ENCODE results near the gene PA2G4.
"Not testable (repeated sequence)": the region's sequence is repeated elsewhere in the genome, so short reads cannot be mapped to it uniquely, and the experiment has no call there.

The PA2G4 gene

DNA sequence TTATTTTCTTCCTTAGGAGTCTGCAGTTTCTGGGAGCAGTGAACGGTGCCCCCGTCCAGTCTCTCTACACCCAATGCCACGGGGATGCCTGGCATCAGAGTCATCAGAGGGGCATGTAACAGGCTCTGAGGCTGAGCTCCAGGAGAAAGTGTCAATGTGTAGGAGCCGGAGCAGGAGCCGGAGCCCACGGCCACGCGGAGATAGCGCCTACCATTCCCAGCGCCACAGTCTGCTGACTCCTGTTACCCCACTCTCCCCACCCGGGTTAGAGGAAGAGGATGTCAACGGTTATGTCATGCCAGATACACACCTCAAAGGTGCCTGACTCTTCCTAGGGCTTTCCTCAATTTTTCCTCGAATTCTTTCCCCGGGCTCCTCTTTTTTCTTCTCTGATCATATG, 3.3 kb upstream of the PA2G4 start:
- no peak for DNase-seq

DNA sequence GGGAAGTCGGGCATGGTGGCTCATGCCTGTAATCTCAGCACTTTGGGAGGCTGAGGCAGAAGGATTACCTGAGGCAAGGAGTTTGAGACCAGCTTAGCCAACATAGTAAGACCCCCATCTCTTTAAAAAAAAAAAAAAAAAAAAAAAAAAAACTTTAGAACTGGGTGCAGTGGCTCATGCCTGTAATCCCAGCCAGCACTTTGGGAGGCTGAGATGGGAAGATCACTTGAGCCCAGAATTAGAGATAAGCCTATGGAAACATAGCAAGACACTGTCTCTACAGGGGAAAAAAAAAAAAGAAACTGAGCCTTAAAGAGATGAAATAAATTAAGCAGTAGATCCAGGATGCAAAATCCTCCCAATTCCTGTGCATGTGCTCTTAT, 1.7 kb upstream of the PA2G4 start:
- no peak for DNase-seq

DNA sequence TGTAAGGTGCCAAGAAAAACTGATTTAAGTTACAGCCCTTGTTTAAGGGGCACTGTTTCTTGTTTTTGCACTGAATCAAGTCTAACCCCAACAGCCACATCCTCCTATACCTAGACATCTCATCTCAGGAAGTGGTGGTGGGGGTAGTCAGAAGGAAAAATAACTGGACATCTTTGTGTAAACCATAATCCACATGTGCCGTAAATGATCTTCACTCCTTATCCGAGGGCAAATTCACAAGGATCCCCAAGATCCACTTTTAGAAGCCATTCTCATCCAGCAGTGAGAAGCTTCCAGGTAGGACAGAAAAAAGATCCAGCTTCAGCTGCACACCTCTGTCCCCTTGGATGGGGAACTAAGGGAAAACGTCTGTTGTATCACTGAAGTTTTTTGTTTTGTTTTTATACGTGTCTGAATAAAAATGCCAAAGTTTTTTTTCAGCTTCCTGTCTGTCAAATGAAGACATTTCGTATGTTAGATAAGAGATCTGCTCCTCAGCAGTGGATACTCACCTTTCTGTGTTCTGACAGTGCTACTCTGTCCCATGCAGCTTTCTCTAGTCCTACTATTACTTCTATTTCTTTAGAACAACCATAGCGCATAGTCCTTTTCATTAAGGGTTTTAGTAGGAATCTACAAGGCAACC, 1.2 kb upstream of the PA2G4 start:
- no peak for DNase-seq

DNA sequence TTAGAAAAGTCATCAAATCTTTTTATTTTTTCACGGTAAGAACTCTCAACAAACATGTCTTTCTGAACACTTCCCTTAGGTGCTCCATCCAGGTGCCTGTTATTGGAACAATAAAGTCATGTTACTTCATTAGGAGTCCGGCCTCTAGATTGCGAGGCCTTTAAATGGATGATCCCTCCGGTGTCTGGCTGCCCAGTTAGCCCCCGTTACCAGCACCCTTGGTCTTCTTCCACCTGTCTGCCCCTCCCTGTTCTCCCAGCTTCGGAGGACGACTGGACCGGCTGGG, 593 bp upstream of the PA2G4 start:
- no peak for DNase-seq

DNA sequence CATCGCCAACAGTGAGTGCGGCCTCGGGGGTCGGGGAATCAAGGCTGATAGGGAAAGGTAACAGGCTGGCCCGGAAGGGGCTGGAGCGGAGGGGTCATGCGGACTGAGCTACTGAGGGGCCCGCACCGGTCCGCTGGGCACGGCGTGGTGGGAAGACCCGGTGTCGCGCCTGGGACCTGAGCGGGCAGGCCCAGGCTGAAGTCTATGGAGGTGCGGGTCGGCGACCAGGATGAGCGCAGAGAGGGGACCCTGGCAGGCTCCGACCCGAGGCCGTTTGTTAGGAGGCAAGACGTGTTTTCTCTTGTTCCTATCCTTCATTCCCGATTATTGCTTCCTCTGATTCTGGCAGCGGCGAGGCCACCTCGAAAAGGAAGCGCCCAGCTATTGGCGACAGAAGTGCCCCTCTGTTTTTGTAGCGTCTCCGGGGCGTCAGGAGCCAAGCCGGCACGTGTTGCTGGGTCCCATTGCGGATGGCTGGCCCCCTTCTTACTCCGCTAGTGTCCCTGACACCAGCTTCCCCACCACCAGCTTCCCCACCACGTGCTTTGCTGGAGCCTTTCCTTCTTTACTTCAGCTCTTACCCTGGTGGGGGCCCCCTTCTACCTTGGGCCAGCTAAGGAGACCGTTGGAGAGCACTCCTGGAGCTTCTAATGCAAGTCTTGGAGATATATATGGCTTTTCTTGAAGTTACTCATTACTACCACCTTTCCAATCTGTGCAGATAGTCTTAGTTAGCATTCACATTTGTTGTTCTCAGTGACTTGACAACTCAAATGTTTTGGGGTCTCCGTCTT, 653 bp downstream of the PA2G4 start:
- peak; percentile 46 for DNase-seq

DNA sequence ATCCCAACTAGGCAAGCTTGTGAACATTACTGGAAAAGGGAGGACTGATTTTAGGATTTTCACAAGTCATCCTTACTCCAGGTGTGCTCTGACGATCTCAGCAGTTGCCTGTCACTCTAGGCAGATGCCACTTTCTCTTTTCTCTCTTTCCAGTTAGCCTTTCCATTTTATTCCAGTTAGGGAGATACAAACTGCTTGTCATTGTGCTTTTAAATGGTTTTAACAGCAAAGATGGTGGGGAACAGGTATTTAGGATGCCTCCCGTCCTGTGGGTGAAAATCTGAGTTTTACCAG, 1.2 kb downstream of the PA2G4 start:
- no peak for DNase-seq

DNA sequence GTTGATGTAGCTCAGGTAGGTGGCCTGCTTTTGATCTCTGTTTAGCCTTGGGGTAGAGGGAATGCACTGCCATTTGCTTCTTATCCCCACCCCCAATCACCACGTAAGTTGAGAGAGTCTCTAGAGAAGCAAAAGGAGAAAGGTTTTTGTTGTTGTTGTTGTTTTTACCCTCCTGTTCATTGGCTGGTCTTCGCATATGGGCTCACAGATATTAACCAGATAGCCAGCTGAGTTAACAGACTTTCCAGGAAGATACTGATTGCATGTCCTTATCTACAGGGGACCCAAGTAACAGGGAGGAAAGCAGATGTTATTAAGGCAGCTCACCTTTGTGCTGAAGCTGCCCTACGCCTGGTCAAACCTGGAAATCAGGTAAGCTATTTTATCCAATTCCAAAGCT, 2.9 kb downstream of the PA2G4 start:
- no peak for DNase-seq

DNA sequence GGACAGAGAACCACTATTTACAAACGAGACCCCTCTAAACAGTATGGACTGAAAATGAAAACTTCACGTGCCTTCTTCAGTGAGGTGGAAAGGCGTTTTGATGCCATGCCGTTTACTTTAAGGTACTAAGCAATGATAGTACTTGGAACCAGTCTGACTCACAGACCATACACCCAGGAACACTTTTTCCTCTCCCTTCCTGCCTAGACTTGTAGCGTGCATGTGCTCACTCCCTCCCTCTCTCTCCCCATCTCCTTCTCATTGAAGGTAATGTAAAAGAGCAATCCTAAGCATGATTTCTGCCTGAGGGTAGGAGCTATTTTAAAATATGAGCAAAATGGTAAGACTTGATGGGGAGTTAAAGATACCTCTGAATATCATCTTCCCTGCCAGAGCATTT, 6.2 kb downstream of the PA2G4 start:
- no peak for DNase-seq

DNA sequence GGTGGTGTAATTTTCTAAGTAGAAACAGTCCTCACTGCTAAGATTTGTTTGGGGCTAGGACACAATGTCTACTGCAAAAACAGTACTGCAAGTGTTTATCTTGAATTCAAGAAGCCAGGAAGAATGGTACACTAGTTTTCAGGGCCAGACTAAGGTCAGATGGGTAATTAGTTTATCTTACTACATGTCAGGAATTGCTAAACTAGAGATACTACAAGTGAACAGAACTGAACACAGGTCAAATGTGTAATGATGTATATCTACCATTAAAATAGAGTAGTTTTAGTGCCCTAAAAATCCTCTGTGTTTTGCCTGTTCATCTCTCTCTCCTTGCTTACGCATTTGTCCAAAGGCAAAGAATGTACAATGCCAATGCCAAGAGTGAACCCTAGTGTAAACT, 9.7 kb downstream of the PA2G4 start:
- DNase-seq: no peak

DNA sequence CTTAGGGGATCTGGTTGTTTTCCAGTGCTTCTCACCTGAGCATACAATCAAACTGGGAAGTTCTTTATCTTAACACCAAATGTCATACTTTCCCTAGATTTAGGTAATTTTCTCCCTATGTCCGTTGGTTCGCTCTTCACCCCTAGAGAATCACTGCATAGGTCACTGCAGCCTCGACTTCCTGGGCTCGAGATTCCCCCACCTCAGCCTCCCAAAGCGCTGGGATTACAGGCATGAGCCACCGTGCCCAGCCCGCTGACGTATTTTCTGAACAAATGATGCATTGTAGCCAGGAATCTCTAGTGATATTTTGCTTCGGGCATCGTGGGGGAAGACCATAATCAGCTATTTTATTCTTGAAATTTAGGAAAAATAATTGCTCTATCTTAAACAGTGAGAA, 11.0 kb downstream of the PA2G4 start:
- DNase-seq: peak; percentile 40

DNA sequence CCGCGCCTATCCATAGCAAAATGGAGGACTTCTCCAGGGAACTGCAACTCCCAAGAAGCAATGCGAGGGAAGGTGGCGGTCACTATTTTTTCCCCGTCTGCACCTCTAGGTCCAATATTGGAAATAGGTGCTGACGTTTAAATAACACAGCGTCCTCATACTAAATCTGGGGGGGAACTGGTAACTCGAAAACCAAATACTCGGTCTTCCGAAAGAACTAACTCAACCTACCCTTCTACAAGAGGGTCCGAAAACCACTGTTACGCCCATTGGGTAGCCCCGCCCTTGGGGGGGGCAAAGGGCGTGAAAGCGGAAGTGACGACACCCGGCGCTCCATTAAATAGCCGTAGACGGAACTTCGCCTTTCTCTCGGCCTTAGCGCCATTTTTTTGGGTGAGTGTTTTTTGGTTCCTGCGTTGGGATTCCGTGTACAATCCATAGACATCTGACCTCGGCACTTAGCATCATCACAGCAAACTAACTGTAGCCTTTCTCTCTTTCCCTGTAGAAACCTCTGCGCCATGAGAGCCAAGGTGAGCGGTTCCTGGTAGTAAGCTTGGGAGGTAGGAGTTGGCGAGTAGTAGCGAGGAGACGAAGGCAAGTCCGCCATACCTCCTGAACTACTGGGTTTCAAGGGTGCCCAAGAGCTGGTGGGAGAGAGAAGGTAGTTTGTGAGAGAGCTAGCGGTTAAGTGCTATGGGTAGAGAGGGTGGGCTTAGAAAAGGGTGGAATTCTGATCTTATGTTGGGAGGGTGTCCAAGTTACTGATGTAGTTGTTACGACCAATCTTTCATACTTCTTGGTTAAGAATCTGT, 12.1 kb downstream of the PA2G4 start, which contains the start of gene RPL41:
Gene RPL41, plus strand, starts transcription at position 367 of the 815 bp plus-strand sequence.
- peak; percentile 97 for DNase-seq

DNA sequence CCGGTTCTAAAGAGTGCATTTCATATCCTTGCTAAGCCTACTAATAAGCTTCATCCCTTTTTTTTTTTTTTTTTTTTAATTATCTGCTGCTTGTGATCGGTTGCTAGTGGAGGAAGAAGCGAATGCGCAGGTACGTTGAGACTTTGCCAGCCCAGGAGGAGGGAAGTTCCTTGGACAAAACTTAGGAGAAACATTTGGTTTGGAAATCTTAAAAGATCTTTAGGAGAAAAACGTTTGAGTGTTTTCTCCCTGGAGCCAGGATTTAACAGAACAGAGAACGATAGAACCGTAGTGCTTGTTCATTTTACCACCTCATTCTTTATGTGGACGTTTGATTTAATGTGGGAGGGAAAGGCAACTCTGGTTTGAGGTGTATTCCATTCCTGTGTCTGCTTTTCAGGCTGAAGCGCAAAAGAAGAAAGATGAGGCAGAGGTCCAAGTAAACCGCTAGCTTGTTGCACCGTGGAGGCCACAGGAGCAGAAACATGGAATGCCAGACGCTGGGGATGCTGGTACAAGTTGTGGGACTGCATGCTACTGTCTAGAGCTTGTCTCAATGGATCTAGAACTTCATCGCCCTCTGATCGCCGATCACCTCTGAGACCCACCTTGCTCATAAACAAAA, 12.8 kb downstream of the PA2G4 start:
- DNase-seq: not testable (repeated sequence)

DNA sequence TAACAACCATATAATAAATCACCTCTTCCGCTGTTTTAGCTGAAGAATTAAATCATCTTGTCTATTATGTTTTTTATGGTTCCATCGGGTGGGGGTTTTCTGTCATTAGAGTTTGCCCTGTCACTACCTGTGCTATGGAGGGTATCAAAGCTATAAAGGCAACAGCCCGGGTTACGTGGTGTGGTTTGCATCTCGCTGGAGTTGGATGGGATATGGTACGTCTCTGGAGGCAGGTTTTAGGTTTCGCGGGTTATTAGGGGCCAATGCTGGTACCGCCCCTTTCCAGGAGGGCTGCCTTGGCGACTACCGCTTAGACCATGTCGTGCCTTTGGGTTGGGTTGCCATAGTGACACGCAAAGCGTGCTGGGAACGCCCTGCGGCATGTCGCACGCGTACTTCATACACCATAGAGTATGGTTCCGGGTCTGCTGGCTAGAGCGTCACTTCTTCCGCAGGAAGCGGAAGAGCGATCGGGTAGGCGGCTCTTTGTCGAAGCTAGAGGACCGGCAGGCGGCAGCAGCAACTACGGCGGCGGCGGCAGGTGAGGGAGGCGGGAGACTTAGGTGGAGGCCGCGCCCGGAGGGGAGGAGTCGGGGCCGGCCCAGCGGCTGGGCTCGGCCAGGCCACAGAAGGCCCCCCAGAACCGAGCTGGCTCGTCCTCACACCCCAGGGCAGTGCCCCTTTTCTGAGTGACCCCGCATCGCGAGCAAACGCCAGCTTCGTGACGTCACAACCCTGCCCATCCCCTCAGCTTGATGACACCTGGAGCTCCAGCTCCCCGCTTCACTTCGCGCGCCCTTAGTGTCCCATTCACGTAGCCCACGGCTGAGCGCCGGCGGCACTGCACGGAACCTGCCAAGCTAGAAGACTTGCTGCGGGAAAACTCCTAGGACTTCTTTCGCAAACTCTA, 13.7 kb downstream of the PA2G4 start, which contains the start of gene ZC3H10:
Gene ZC3H10, plus strand, starts transcription at position 489 of the 910 bp plus-strand sequence. CDS start 2,297 bp downstream, outside the sequence.
- DNase-seq: peak; percentile 99

DNA sequence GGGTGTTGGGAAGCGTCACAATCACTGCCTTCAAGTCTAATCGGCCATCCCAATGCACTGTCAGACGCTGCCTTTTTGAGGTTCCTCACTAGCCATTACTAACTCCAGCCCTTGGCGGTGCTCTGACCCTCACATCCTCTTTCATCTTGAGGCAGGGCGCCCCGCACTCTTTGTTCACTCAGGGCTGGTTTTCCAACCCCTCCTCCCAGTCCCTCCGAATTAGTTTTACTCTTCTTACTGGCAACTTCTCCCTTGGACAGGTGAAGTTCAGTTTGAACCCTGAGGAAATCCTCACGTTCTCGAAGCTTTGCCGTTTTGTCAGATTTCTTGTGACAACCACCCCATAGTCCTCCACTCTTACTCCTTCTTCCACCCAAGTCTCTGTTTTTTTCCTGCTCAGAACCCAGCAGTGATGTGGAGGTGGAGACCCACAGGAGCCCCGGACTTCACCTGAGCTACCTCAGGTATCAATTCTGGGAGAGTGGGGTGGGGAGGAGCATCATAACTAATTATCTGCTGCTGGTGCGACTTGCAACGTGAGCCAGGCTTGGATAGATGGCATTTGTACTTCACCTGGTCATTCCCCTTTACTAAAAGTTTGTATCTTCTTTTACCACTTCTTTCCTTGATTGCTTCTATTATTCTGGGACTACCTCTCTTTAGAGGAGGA, 14.5 kb downstream of the PA2G4 start:
- DNase-seq: peak; percentile 80

DNA sequence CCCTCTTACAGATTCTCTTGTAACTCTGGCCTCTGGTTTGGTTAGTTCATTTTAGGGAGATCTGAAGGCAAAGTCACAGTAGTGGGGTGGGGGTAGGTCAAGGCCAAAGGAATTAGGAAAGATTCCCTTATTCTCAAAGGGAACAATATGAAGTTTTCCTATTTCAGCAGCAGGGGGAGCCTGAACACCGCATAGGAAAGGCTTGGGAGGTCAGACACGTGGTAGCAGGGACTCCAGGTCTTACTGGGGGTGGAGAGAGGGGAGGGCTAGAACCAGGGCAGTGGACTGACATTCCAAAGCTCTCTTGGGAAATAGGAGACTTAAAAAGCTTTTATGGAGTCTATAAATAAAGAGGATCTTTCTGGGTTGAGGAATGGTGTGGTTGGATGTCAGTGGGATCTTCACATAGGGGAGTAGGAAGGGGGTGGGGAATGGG, 15.0 kb downstream of the PA2G4 start:
- peak; percentile 90 for DNase-seq

DNA sequence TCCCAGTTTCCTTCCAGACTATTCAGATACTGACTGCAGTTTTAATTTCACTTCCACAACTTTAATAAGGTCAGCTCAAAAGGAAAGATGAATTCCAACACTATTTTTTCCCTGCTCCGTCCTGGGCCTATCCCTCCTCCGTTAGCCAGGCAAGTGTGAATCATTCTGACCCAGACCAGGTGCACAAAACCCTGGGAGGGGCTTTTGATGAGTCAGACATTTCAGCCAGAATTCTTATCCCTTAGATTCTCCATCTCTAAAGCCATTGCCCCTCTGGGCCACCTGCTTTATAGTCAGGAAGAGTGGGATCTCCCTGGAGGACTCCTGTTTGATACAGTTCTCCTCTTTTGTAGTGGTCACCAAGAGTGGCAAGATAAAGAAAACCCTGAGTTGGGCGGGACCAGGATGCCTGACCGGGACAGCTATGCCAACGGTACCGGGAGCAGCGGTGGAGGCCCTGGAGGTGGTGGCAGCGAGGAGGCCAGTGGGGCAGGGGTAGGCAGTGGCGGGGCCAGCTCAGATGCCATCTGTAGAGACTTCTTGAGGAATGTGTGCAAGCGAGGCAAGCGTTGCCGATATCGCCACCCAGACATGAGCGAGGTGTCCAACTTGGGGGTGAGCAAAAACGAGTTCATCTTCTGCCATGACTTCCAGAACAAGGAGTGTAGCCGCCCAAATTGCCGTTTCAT, 15.9 kb downstream of the PA2G4 start:
- no peak for DNase-seq

DNA sequence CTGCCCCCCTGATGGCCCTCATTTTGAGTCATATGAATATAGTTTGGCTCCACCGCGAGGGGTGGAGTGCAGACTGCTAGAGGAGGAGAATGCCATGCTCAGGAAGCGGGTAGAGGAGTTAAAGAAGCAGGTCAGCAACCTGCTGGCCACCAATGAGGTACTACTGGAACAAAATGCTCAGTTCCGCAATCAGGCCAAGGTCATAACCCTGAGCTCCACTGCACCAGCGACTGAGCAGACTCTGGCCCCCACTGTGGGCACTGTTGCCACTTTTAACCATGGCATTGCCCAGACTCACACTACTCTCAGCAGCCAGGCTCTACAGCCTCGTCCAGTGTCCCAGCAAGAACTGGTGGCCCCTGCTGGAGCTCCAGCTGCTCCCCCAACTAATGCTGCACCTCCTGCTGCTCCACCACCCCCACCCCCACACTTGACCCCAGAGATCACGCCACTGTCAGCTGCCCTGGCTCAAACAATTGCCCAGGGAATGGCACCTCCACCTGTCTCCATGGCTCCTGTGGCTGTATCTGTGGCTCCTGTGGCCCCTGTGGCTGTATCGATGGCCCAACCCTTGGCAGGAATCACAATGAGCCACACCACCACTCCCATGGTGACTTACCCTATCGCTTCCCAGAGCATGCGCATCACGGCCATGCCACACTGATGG, 17.0 kb downstream of the PA2G4 start:
- DNase-seq: no peak

DNA sequence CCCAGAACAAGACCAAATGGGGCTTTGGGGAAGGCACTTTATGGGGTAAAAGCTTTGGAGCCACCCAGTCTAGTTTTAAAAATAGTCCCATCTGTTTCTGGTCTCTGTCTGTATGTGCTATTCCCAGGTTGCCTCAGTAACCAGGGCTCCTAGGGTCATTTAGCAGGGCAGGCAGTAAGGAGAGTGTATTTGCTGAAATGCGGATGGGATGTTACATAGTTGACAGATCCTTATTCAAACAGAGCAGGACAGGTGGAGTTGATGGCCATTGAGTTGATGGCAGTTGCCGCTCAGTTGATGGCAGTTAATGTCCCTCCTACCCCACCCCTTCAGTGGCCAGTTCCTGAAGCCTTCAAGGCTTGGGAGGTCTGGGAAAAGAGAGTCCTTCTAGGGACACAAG, 18.3 kb downstream of the PA2G4 start:
- DNase-seq: no peak

DNA sequence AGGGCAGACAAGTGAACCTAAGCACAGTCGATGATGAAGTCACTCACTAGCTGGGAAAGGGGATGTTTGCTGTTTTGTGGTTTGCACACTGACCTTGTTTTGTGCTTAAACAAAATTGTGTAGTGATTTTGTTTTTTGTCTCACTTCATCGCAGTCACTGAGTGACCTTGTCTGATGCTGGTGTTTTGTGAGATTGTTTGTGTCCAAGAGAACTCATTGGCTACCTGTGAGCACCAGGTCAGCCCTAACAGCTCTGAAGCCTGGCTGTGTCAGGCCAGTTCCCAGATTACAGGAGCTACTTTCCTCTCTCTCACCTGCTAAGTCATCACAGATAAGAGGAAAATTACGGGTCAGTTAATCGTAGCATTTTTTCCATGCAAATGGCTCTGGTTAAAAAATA, 19.8 kb downstream of the PA2G4 start:
- peak; percentile 26 for DNase-seq

DNA sequence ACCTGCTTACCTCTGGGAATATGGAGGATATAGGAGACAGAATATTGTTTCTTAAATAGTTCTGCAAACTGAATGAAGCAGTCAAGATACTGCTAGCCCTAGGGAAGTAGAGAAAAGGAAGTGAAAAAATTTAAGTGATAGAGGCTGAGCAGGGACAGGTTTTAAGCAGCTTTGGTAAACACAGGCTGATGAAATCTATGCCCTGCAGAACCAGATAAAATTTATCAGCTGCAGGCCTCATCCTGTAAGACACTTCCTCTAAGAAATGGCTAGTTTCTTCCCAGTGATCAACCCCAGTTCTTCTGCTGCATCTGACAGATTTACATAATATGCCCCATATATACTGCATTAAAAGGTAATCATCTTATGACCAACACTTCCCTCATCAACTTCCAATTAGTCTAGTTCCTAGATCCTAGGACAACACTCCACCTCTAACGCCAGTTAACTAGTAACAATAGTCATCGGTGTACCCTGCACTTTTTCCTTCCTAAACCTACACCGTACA, 22.4 kb downstream of the PA2G4 start:
- DNase-seq: peak; percentile 93
